DND-41 (cell line): ENCODE data around the gene EFCC1.

ENCODE experiments used
- EZH2 ChIP-seq: IDR thresholded peaks from 3 replicates; pipeline ENCODE4 v1.6.1; 2012; ENCODE audit warnings: borderline replicate concordance, low read depth, mild to moderate bottlenecking, moderate library complexity, low read length, inconsistent platforms; ENCODE audit not compliant: severe bottlenecking
- TF ChIP-seq, protein P1 (sequence below): IDR thresholded peaks from 2 replicates; pipeline ENCODE4 v1.5.1; 2012; ENCODE audit warnings: borderline replicate concordance, low read length, moderate library complexity, mild to moderate bottlenecking; ENCODE audit not compliant: poor library complexity, severe bottlenecking; ENCODE audit errors: extremely low read depth

DNA sequence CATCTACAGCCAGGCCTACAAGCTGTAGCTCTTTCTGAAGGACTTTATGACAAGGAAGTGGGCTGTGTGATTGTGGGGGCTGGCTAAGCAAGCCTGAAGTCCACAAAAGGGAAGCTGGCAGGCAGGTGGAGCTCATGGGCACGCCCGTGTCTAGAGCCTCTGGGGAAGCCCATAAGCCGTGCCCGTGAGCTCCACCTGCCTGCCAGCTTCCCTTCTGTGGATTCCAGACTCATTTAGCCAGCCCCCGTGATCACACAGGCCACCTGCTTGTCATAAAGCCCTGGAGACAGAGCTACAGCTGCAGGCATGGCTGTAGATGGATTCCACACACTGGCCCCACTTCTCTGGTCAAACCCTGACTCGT, 15.2 kb downstream of the EFCC1 start:
- TF ChIP-seq, protein P1, sequence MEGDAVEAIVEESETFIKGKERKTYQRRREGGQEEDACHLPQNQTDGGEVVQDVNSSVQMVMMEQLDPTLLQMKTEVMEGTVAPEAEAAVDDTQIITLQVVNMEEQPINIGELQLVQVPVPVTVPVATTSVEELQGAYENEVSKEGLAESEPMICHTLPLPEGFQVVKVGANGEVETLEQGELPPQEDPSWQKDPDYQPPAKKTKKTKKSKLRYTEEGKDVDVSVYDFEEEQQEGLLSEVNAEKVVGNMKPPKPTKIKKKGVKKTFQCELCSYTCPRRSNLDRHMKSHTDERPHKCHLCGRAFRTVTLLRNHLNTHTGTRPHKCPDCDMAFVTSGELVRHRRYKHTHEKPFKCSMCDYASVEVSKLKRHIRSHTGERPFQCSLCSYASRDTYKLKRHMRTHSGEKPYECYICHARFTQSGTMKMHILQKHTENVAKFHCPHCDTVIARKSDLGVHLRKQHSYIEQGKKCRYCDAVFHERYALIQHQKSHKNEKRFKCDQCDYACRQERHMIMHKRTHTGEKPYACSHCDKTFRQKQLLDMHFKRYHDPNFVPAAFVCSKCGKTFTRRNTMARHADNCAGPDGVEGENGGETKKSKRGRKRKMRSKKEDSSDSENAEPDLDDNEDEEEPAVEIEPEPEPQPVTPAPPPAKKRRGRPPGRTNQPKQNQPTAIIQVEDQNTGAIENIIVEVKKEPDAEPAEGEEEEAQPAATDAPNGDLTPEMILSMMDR = peak; percentile 52
- no peak for TF ChIP-seq EZH2
